ENCODE data around the gene HYAL4.

- no peak for TF ChIP-seq GATA2 (IDR thresholded peaks at IDR 0.05; ENCODE audit: low read depth, low read length)
- TF ChIP-seq GATA3 (IDR thresholded peaks at IDR 0.05; ENCODE audit: low read depth, low read length): no peak
Measured at GRCh38 chr7:123872908-123873307, 27.9 kb downstream of the HYAL4 start.
